Globus pallidus (tissue), 1 donor: ENCODE data around the gene CCDC88C.

ENCODE experiments used
- DNase-seq: peaks from one replicate; pipeline ENCODE4 v3.0.0-alpha.2; 2015; ENCODE audit warnings: low spot score

The CCDC88C gene

GRCh38 chr14:91350483-91350812 lies 67.2 kb downstream of the CCDC88C start:
- DNase-seq: no peak

- no peak for DNase-seq
These were observed 68.0 kb downstream of the CCDC88C start for GRCh38 chr14:91349481-91350074.

GRCh38 chr14:91348845-91349465 lies 68.7 kb downstream of the CCDC88C start:
- no peak for DNase-seq

GRCh38 chr14:91346838-91347173 lies 70.8 kb downstream of the CCDC88C start:
- DNase-seq: no peak

GRCh38 chr14:91344096-91344495 lies 73.5 kb downstream of the CCDC88C start:
- no peak for DNase-seq

GRCh38 chr14:91343051-91343450 lies 74.6 kb downstream of the CCDC88C start:
- no peak for DNase-seq

- no peak for DNase-seq
These were observed 75.3 kb downstream of the CCDC88C start for GRCh38 chr14:91342206-91342760.

- no peak for DNase-seq
These were observed 75.9 kb downstream of the CCDC88C start for GRCh38 chr14:91341751-91342154.

- no peak for DNase-seq
These were observed 76.3 kb downstream of the CCDC88C start for GRCh38 chr14:91341334-91341733.

GRCh38 chr14:91339671-91340369 lies 77.8 kb downstream of the CCDC88C start:
- no peak for DNase-seq

GRCh38 chr14:91339076-91339475 lies 78.5 kb downstream of the CCDC88C start:
- no peak for DNase-seq

GRCh38 chr14:91338379-91338778 lies 79.2 kb downstream of the CCDC88C start:
- no peak for DNase-seq

- no peak for DNase-seq
These were observed 79.8 kb downstream of the CCDC88C start for GRCh38 chr14:91337699-91338335.

- DNase-seq: no peak
These were observed 81.5 kb downstream of the CCDC88C start for GRCh38 chr14:91336093-91336450.

- DNase-seq: no peak
These were observed 82.2 kb downstream of the CCDC88C start for GRCh38 chr14:91335191-91336092.

GRCh38 chr14:91333650-91334039 lies 84.0 kb downstream of the CCDC88C start:
- DNase-seq: no peak

- DNase-seq: no peak
These were observed 84.5 kb downstream of the CCDC88C start for GRCh38 chr14:91332986-91333649.

- DNase-seq: no peak
These were observed 85.2 kb downstream of the CCDC88C start for GRCh38 chr14:91332171-91332985.

- DNase-seq: no peak
These were observed 85.9 kb downstream of the CCDC88C start for GRCh38 chr14:91331721-91332120.

GRCh38 chr14:91330856-91331255 lies 86.8 kb downstream of the CCDC88C start:
- DNase-seq: no peak
